ENCODE data around the gene DMRTB1. TPM values are rescaled to one million over a fixed set of nuclear protein-coding genes. Genes with fewer than 3 reads are reported as not detected.

The DMRTB1 gene
- polyA plus RNA-seq, 3 donors: not detected

- H3K36me3 Mint-ChIP-seq: no peaks in the 10 kb centered on the region
- H3K4me1 Mint-ChIP-seq: peaks cover 5% of the 10 kb centered on the region
- no peak overlapping the region for H3K27ac Mint-ChIP-seq
- Histone ChIP-seq H3K4me3 (replicated peaks in 1 of 3; ENCODE audit: low read depth in 2 of 3, low read length in 3 of 3) (no peak overlapping the region), H3K9me3 (replicated peaks in 1 of 2; ENCODE audit: control insufficient read depth in 1 of 2, insufficient read depth in 1 of 2, low read length in 2 of 2) (no peaks in the 10 kb centered on the region), H4K20me1 (ENCODE audit: insufficient read depth, low read length) (no peaks in the 10 kb centered on the region), H3K4me2 (replicated peaks; ENCODE audit: extremely low read depth, low read length, poor library complexity, severe bottlenecking) (no peak overlapping the region), H3K36me3 (replicated peaks in 1 of 2; ENCODE audit: control insufficient read depth in 1 of 2, insufficient read depth in 2 of 2, low read length in 2 of 2) (no peaks in the 10 kb centered on the region), H3K9ac (ENCODE audit: insufficient read depth, low read length, poor library complexity, severe bottlenecking) (no peak overlapping the region), H3K27me3 (ENCODE audit: control insufficient read depth in 2 of 2, insufficient read depth in 2 of 2, low read length in 2 of 2) (no peaks in the 10 kb centered on the region), H3K27ac (ENCODE audit: low read depth in 1 of 2, low read length in 2 of 2) (no peak overlapping the region), H3K4me1 (ENCODE audit: control insufficient read depth in 1 of 2, insufficient read depth in 2 of 2, low read length in 2 of 2) (no peaks in the 10 kb centered on the region), H3K79me2 (ENCODE audit: insufficient read depth, low read length) (no peaks in the 10 kb centered on the region), H2AFZ (ENCODE audit: insufficient read depth, low read depth, low read length, poor library complexity, severe bottlenecking) (no peak overlapping the region)
- no peak for DNase-seq
- H3K4me3 Mint-ChIP-seq: no peak overlapping the region
- H3K27me3 Mint-ChIP-seq (ENCODE audit: low read depth in 3 of 3): peaks cover 0 to 5% (median 1%) of the 10 kb centered on the region in 3 donors
- no peak for TF ChIP-seq CTCF (IDR thresholded peaks at IDR 0.05)
- intact Hi-C loops (cut with micrococcal nuclease): no loop called here
- no peaks in the 10 kb centered on the region for H3K9me3 Mint-ChIP-seq
- WGBS (ENCODE audit: insufficient coverage): 26% methylated on average over 22 of the region's 23 CpGs
Observed at GRCh38 chr1:53508991-53509666, 49.9 kb downstream of the DMRTB1 start.

GRCh38 chr1:53509775-53510174, 50.6 kb downstream of the DMRTB1 start:
- no peak for DNase-seq
- no peaks in the 10 kb centered on the region for H3K9me3 Mint-ChIP-seq
- peaks cover 5% of the 10 kb centered on the region for H3K4me1 Mint-ChIP-seq
- no peaks in the 10 kb centered on the region for H4K20me1 ChIP-seq (ENCODE audit: insufficient read depth, low read length)
- H3K4me3 Mint-ChIP-seq: no peak overlapping the region
- no peak overlapping the region for H3K27ac ChIP-seq (ENCODE audit: low read depth in 1 of 2, low read length in 2 of 2)
- H3K9ac ChIP-seq (ENCODE audit: insufficient read depth, low read length, poor library complexity, severe bottlenecking): no peak overlapping the region
- 95% methylated on average over 9 of the region's 13 CpGs for WGBS (ENCODE audit: insufficient coverage)
- H3K27me3 Mint-ChIP-seq (ENCODE audit: low read depth in 3 of 3): peaks cover 0 to 3% (median 1%) of the 10 kb centered on the region in 3 donors
- H2AFZ ChIP-seq (ENCODE audit: insufficient read depth, low read depth, low read length, poor library complexity, severe bottlenecking): no peak overlapping the region
- H3K27ac Mint-ChIP-seq: no peak overlapping the region
- no peaks in the 10 kb centered on the region for H3K36me3 Mint-ChIP-seq
- H3K4me3 ChIP-seq (replicated peaks in 1 of 3; ENCODE audit: low read depth in 2 of 3, low read length in 3 of 3): no peak overlapping the region
- no peaks in the 10 kb centered on the region for H3K4me1 ChIP-seq (ENCODE audit: control insufficient read depth in 1 of 2, insufficient read depth in 2 of 2, low read length in 2 of 2)
- H3K79me2 ChIP-seq (ENCODE audit: insufficient read depth, low read length): no peaks in the 10 kb centered on the region
- intact Hi-C loops (cut with micrococcal nuclease): no loop called here
- H3K9me3 ChIP-seq (replicated peaks in 1 of 2; ENCODE audit: control insufficient read depth in 1 of 2, insufficient read depth in 1 of 2, low read length in 2 of 2): no peaks in the 10 kb centered on the region
- no peaks in the 10 kb centered on the region for H3K36me3 ChIP-seq (replicated peaks in 1 of 2; ENCODE audit: control insufficient read depth in 1 of 2, insufficient read depth in 2 of 2, low read length in 2 of 2)
- no peak overlapping the region for H3K4me2 ChIP-seq (replicated peaks; ENCODE audit: extremely low read depth, low read length, poor library complexity, severe bottlenecking)
- TF ChIP-seq CTCF (IDR thresholded peaks at IDR 0.05): no peak
- H3K27me3 ChIP-seq (ENCODE audit: control insufficient read depth in 2 of 2, insufficient read depth in 2 of 2, low read length in 2 of 2): no peaks in the 10 kb centered on the region
